ENCODE measurements around the gene ARR3. TPM values are rescaled to one million over a fixed set of nuclear protein-coding genes. Genes with fewer than 3 reads are reported as not detected.

The ARR3 gene
- total and polyA plus RNA-seq, 2 donors (not counting 3 experiments of a cell fraction or from before 2014, with no cell fraction given) = not detected

DNA sequence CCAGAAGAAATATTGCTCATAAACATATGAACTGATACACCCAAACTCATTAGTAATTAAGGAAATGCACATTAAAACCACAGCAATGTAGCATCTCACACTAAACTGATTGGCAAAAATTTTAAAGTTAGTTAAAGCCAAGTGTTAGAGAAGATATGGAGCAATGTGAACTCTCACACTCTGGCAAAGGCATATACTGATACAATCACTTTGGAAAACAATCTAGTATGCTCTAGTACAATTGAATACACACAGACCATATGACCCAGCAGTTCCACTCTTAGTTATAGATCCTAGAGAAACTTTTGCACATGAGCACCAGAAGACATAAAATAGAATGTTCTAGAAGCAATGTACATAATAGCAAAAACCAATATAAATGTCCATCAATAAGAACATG is 42.1 kb upstream of the ARR3 start:
- ChIA-PET CTCF (no interaction called here), POLR2A (no interaction called here)
- Histone ChIP-seq H3K9ac (replicated peaks; ENCODE audit: extremely low read depth, insufficient read depth, low read length) (no peak overlapping the region), H3K79me2 (ENCODE audit: control insufficient read depth, insufficient read depth, low read length) (no peaks in the 10 kb centered on the region), H3K4me2 (ENCODE audit: insufficient read depth, low read length) (no peak overlapping the region), H3K9me1 (replicated peaks; ENCODE audit: control insufficient read depth, extremely low read depth, insufficient read depth, low read length) (no peaks in the 10 kb centered on the region), H3K27ac (ENCODE audit: insufficient read depth, low read depth, low read length) (no peak overlapping the region), H2AFZ (ENCODE audit: low read depth, low read length) (no peak overlapping the region), H3K4me3 (replicated peaks in 1 of 3; ENCODE audit: insufficient read depth in 1 of 3, low read depth in 1 of 3, low read length in 3 of 3) (no peak overlapping the region), H3K27me3 (ENCODE audit: control insufficient read depth in 2 of 2, insufficient read depth in 2 of 2, low read length in 2 of 2) (no peaks in the 10 kb centered on the region), H3K4me1 (ENCODE audit: control insufficient read depth, extremely low read depth, insufficient read depth, low read length) (no peaks in the 10 kb centered on the region), H3K36me3 (ENCODE audit: control insufficient read depth in 2 of 2, extremely low read depth in 1 of 2, insufficient read depth in 2 of 2, low read length in 2 of 2) (no peaks in the 10 kb centered on the region), H3K9me3 (replicated peaks; ENCODE audit: control insufficient read depth, insufficient read depth, low read length) (no peaks in the 10 kb centered on the region), H4K20me1 (replicated peaks; ENCODE audit: control insufficient read depth, extremely low read depth, insufficient read depth, low read length) (no peaks in the 10 kb centered on the region)
- DNase-seq (ENCODE audit: low read depth, low spot score) (no peak), FAIRE-seq (no peak)
- TF ChIP-seq POLR2AphosphoS5 (IDR thresholded peaks at IDR 0.05; ENCODE audit: insufficient read depth, low read depth, low read length) (no peak), EZH2 (IDR thresholded peaks at IDR 0.05; ENCODE audit: borderline replicate concordance, low read depth, low read length, severe bottlenecking) (no peak), JUN (IDR thresholded peaks at IDR 0.05; ENCODE audit: borderline replicate concordance, insufficient read depth, insufficient read length, low read depth) (no peak), FOS (IDR thresholded peaks at IDR 0.05; ENCODE audit: borderline replicate concordance, insufficient read depth, low read length) (no peak), POLR2A (IDR thresholded peaks at IDR 0.05; ENCODE audit: low read depth, low read length) (no peak), GATA2 (IDR thresholded peaks at IDR 0.05; ENCODE audit: insufficient read depth, insufficient read length, low read depth, low read length) (no peak), MYC (IDR thresholded peaks at IDR 0.05; ENCODE audit: low read depth, low read length) (no peak)
- TF ChIP-seq, protein P1, sequence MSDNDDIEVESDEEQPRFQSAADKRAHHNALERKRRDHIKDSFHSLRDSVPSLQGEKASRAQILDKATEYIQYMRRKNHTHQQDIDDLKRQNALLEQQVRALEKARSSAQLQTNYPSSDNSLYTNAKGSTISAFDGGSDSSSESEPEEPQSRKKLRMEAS (IDR thresholded peaks at IDR 0.05; ENCODE audit: insufficient read depth, insufficient read length) = no peak
- TF ChIP-seq, protein P2, sequence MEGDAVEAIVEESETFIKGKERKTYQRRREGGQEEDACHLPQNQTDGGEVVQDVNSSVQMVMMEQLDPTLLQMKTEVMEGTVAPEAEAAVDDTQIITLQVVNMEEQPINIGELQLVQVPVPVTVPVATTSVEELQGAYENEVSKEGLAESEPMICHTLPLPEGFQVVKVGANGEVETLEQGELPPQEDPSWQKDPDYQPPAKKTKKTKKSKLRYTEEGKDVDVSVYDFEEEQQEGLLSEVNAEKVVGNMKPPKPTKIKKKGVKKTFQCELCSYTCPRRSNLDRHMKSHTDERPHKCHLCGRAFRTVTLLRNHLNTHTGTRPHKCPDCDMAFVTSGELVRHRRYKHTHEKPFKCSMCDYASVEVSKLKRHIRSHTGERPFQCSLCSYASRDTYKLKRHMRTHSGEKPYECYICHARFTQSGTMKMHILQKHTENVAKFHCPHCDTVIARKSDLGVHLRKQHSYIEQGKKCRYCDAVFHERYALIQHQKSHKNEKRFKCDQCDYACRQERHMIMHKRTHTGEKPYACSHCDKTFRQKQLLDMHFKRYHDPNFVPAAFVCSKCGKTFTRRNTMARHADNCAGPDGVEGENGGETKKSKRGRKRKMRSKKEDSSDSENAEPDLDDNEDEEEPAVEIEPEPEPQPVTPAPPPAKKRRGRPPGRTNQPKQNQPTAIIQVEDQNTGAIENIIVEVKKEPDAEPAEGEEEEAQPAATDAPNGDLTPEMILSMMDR (IDR thresholded peaks at IDR 0.05; ENCODE audit: extremely low read depth in 1 of 2, insufficient read depth in 1 of 2, low read depth in 1 of 2, low read length in 2 of 2) = no peak
- dilution Hi-C loops (cut with MboI; ENCODE audit: extremely low pct_ligation_motif_present, low sequenced_read_pairs) = no loop called here
- BruUV-seq (replicated peaks) = no TSS peak
- intact Hi-C loops (cut with micrococcal nuclease) = no loop called here
